H7 (cell line): ENCODE measurements around the gene DENND4B. TPM values are rescaled to one million over a fixed set of nuclear protein-coding genes. Genes with fewer than 3 reads are reported as not detected.

Source experiments
- DNase-seq: peaks from one replicate; pipeline ENCODE4 v3.0.0; 2012
- H3K27me3 ChIP-seq: 2 replicates; pipeline ENCODE4 v1.6.0; 2011; ENCODE audit warnings: mild to moderate bottlenecking, low read length; ENCODE audit not compliant: control insufficient read depth, insufficient read depth
- H3K36me3 ChIP-seq: replicated peaks from 2 replicates; pipeline ENCODE4 v1.5.1; 2011; ENCODE audit warnings: low read length; ENCODE audit not compliant: control insufficient read depth, insufficient read depth
- H3K4me3 ChIP-seq: 2 replicates; pipeline ENCODE4 v1.5.1; 2011; ENCODE audit warnings: low read depth, mild to moderate bottlenecking, control low read depth, low read length, moderate library complexity; ENCODE audit not compliant: insufficient read depth
- total RNA-seq: library from RNA; depleted of rRNA; stranded (reverse); fragments of >200 nt; shearing (Covaris generic); gene quantifications from 2 replicates; pipeline ENCODE4 v1.2.3, GENCODE V29; 2014

DENND4B gene
- total RNA-seq, 1 experiment from 2014 or later: 41.9 TPM

GRCh38 chr1:153962088-153963029, 15.8 kb upstream of the DENND4B start:
- Histone ChIP-seq H3K27me3 (no peaks in the 10 kb centered on the region), H3K4me3 (peak overlapping the region; percentile 98), H3K36me3 (peaks cover 24% of the 10 kb centered on the region)
- DNase-seq: peak; percentile 60

DNA sequence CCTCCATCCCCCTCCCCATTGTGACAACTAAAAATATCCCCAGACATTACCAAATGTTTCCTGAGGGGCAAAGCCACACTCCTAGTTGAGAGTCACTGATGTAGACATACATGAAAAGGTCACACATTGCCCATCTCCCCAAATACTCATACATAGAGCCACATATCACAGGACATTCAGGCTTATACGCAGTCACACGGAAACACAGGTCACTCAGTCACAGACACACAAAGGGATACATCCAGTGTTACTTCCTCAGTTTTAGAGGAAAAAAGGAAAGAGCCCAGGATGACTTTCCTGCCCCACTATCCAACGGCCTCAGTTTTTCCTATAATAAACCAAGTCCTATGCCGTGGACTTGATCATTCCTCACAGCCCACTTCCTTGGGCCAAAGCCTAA, 14.9 kb upstream of the DENND4B start:
- H3K4me3 ChIP-seq: peak overlapping the region; percentile 98
- peaks cover 24% of the 10 kb centered on the region for H3K36me3 ChIP-seq
- no peaks in the 10 kb centered on the region for H3K27me3 ChIP-seq
- no peak for DNase-seq

- peaks cover 24% of the 10 kb centered on the region for H3K36me3 ChIP-seq
- H3K4me3 ChIP-seq: no peak overlapping the region
- H3K27me3 ChIP-seq: no peaks in the 10 kb centered on the region
- peak; percentile 7 for DNase-seq
Measured at GRCh38 chr1:153960206-153960605, 13.7 kb upstream of the DENND4B start.

DNA sequence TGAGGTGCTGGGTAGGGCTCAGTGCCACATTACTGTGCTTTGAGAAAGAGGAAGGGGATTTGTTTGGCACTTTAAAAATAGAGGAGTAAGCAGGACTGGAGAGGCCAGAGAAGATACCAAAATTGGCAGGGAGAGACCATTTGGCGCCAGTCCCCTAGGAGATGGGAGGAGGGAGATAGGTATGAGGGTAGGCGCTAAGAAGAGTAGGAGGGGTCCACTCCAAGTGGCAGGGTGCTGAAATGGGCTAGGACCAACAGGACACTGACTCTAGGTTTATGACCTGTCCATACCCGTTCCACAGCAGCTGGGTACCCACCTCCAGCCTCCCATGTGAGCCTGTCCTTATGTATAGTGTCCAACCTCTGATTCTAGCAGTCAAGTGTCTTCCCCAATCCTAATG, 12.9 kb upstream of the DENND4B start:
- Histone ChIP-seq H3K36me3 (peaks cover 24% of the 10 kb centered on the region), H3K27me3 (no peaks in the 10 kb centered on the region), H3K4me3 (no peak overlapping the region)
- peak; percentile 41 for DNase-seq

- peaks cover 24% of the 10 kb centered on the region for H3K36me3 ChIP-seq
- H3K27me3 ChIP-seq: no peaks in the 10 kb centered on the region
- H3K4me3 ChIP-seq: no peak overlapping the region; the same call in 1 of the 2 replicates
- no peak for DNase-seq
Measured at GRCh38 chr1:153958961-153959260, 12.4 kb upstream of the DENND4B start.

- Histone ChIP-seq H3K27me3 (no peaks in the 10 kb centered on the region), H3K36me3 (peaks cover 25% of the 10 kb centered on the region), H3K4me3 (peak within 1 kb of the TSS; percentile 97)
- peak; percentile 98 for DNase-seq
Measured at GRCh38 chr1:153958111-153958960, 11.8 kb upstream of the DENND4B start, which contains the start of gene CRTC2. TSS of gene CRTC2 (minus strand) at chr1:153958612. CDS start at chr1:153958497, 115 bp downstream.

DNA sequence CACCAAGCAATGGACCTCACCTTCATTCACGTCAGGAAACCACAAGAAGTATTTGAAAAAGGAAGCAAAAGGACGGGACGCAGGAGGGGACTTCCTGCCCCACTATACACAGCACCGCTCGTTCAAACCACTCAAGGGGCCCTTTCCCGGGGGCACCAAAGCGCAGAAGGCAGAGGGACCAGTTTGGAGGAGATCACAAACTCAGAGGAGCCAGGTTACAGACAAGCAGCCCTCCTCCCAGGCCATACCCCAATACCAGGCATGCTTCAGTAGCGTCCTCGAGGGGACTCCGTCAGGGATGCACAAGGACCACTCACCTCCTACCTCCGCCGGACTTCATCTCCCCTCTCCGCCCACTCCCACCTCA, 11.2 kb upstream of the DENND4B start:
- no peak for DNase-seq
- H3K4me3 ChIP-seq: peak overlapping the region; percentile 97
- H3K27me3 ChIP-seq: no peaks in the 10 kb centered on the region
- H3K36me3 ChIP-seq: peaks cover 25% of the 10 kb centered on the region

DNA sequence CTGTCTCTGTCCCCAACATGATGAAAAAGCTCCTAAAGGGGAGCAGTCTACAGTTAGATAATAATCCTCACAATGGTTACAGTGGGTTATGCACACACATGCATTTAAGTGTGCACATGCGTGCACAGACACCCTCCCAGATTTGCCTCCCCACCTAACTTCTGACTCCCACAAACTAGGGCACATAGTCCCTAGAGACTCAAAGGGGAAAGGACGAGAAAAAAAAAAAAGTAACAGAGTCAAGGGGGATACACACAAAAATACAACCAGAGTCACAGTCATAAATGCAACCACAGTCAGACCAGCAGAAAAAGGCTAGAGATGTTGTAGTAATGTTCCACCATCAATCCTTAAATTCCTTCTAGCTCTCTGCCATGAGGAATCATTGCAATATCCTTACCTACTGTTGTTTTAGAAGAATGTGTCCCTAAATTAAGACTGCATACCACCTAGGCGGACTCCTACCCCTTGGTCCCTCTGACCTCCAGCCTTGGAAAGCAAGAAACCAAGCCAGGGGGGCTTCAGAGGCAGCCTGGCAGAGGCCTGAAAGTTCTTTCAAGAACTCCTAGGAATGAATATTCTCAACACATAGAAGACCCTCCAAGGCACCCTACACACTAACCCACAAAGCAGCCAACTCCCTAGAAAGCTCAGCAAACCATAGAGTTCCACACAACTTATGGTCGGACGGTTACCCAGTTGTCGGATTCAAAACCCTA, 10.6 kb upstream of the DENND4B start:
- DNase-seq: peak; percentile 31
- peak overlapping the region; percentile 97 for H3K4me3 ChIP-seq
- peaks cover 30% of the 10 kb centered on the region for H3K36me3 ChIP-seq
- H3K27me3 ChIP-seq: no peaks in the 10 kb centered on the region

DNA sequence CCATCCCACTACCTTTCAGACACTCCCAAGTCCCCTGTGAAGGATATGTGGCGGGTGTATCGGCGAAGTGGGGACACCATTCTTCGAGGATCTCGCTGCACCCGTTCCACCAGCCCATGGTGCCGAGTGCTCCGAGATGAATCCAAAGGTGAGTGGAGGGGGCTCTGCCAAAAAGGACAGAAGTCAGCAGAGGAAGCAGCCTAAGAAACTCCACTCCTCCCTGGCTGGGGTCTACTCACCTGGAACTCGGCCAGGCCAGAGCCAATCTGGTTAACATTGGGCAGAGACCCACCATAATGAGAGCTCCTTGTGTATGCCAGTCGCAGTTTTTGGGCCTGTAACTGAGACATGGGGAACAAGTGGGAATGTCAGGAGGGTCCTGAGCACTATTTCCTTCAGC, 8.3 kb upstream of the DENND4B start:
- Histone ChIP-seq H3K4me3 (no peak overlapping the region), H3K27me3 (no peaks in the 10 kb centered on the region), H3K36me3 (peaks cover 24% of the 10 kb centered on the region)
- DNase-seq: no peak

- no peak overlapping the region for H3K4me3 ChIP-seq
- no peaks in the 10 kb centered on the region for H3K27me3 ChIP-seq
- H3K36me3 ChIP-seq: peaks cover 20% of the 10 kb centered on the region
- DNase-seq: no peak
Measured at GRCh38 chr1:153953859-153954365, 7.4 kb upstream of the DENND4B start.

DNA sequence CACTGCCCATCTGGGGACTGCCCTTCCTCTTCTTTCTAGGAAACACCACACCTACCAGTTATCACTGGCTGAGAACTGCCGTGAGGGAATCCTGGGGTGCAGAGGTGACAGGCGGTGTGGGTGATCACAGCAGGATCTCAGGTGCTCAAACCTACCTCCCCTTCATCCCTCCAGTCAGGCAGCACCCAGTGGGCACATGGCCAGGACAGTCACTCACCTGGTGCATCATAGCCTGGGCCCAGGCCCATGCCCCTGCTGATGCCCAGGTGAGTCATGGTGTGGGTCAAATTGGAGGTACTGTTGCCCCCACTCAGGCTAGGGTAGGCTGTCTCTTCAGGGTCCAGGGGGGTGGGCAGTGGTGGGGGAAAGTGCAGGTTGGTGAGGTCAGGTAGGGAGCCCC, 5.3 kb upstream of the DENND4B start:
- no peaks in the 10 kb centered on the region for H3K27me3 ChIP-seq
- DNase-seq: no peak
- H3K4me3 ChIP-seq: no peak overlapping the region
- H3K36me3 ChIP-seq: peaks cover 29% of the 10 kb centered on the region

GRCh38 chr1:153951183-153951582, 4.7 kb upstream of the DENND4B start:
- H3K27me3 ChIP-seq: no peaks in the 10 kb centered on the region
- H3K4me3 ChIP-seq: no peak overlapping the region
- no peak for DNase-seq
- H3K36me3 ChIP-seq: peaks cover 29% of the 10 kb centered on the region

DNA sequence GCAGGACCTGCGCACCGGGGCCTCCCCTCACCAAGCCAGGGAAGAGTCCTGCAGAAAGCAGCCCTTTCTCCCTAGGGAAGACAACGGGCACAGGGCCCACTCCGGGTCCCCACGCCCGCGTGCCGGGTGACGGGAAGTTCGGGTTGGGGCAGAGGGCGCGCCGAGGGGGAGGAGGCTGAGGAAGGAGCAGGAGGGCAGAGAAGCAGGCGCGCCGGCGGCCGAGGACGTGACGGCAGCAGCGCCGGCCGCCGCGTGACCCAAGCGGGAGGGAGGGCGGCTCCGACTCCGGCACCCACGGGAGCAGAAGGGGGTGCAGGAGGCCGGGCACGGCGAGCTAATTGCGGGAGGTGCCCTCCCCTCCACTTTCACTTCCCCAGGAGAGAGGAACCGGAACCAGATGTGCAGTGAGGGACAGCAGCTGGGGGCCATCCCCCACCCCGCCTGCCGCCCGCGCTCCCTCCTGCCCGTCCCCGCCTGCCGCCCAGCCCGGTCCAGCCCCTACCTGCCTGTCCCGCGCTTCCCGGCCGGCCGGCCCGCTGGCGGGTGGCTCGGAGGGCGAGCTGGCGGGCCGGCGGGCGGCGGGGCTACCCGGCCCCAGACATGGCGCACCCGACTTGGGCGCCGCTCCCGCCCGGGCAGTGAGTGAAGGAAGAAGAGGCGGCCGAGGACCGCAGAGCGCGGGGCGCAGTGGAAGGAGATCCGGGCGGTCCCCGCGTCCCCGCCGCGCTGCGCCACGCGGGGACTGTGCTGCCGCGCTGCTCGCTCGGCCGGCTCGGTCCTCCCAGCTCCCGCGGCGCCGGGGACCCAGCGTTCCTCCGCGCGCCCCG, 510 bp downstream of the DENND4B start:
- DNase-seq: peak; percentile 94
- Histone ChIP-seq H3K4me3 (peak overlapping the region; percentile 96), H3K36me3 (peaks cover 19% of the 10 kb centered on the region), H3K27me3 (no peaks in the 10 kb centered on the region)
